ENCODE data around the gene PLA2G15. TPM values are rescaled to one million over a fixed set of nuclear protein-coding genes. Genes with fewer than 3 reads are reported as not detected.

PLA2G15 gene
- total and polyA plus RNA-seq, 2 experiments from 2014 or later, result 3.1 to 14.8 TPM

DNA sequence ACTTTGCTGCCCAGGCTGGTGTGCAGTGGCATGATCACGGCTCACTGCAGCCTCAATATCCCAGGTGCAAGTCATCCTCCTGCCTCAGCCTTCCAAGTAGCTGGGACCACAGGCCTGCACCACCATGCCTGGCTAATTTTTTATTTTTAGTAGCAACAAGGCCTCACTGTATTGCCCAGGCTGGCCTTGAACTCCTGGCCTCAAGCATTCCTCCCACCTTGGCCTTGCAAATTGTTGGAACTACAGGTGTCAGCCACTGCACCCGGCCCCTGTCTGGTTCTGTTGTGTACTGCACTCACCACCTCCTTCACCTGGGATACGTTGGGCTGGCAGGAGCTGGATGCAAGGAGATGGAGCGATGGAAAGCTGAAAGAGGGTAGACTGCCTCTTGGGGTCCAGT is 8.5 kb downstream of the PLA2G15 start:
- H3K79me2 ChIP-seq (replicated peaks; ENCODE audit: insufficient read depth), result no peaks in the 10 kb centered on the region
- no peaks in the 10 kb centered on the region for H4K20me1 ChIP-seq (replicated peaks; ENCODE audit: insufficient read depth)
- Mint-ChIP-seq H3K27me3 (ENCODE audit: insufficient read depth, low read depth, poor library complexity) (peaks cover 4% of the 10 kb centered on the region), H3K9me3 (no peaks in the 10 kb centered on the region), H3K27ac (no peak overlapping the region), H3K36me3 (ENCODE audit: low read depth) (peaks cover 2% of the 10 kb centered on the region; the same call in 1 of the 3 replicates), H3K4me1 (no peaks in the 10 kb centered on the region; the same call in 2 of the 3 replicates), H3K4me3 (no peak overlapping the region)
- ATAC-seq (no peak), DNase-seq (ENCODE audit: low spot score) (no peak)
- H3K9me2 ChIP-seq (ENCODE audit: insufficient read depth), result no peaks in the 10 kb centered on the region
- H3K36me3 ChIP-seq (ENCODE audit: insufficient read depth), result no peaks in the 10 kb centered on the region
- H3K4me1 ChIP-seq (ENCODE audit: insufficient read depth), result no peaks in the 10 kb centered on the region
- no peak overlapping the region for H3K27ac ChIP-seq (ENCODE audit: low read depth)
- H2AFZ ChIP-seq, result no peak overlapping the region
- TF ChIP-seq CTCF (conservative IDR thresholded peaks at IDR 0.05; ENCODE audit: low read depth in 2 of 2) (no peak), ZNF462 (CRISPR knock-in tag; IDR thresholded peaks at IDR 0.05) (no peak), EZH2phosphoT487 (IDR thresholded peaks at IDR 0.05; ENCODE audit: unreplicated experiment) (no peak), NANOG (IDR thresholded peaks at IDR 0.05; ENCODE audit: borderline replicate concordance) (no peak), POLR2AphosphoS5 (IDR thresholded peaks at IDR 0.05; ENCODE audit: low read depth) (no peak), EZH2 (IDR thresholded peaks at IDR 0.05; ENCODE audit: low read depth, unreplicated experiment) (no peak), JUNB (IDR thresholded peaks at IDR 0.05; ENCODE audit: unreplicated experiment) (no peak), ZNF331 (CRISPR knock-in tag; IDR thresholded peaks at IDR 0.05; ENCODE audit: low read depth) (no peak), CREB1 (CRISPR knock-in tag; IDR thresholded peaks at IDR 0.05; ENCODE audit: low read depth) (no peak), STAT1 (IDR thresholded peaks at IDR 0.05; ENCODE audit: unreplicated experiment) (no peak), ZNF114 (CRISPR knock-in tag; IDR thresholded peaks at IDR 0.05) (no peak)
- TF ChIP-seq, protein P1, sequence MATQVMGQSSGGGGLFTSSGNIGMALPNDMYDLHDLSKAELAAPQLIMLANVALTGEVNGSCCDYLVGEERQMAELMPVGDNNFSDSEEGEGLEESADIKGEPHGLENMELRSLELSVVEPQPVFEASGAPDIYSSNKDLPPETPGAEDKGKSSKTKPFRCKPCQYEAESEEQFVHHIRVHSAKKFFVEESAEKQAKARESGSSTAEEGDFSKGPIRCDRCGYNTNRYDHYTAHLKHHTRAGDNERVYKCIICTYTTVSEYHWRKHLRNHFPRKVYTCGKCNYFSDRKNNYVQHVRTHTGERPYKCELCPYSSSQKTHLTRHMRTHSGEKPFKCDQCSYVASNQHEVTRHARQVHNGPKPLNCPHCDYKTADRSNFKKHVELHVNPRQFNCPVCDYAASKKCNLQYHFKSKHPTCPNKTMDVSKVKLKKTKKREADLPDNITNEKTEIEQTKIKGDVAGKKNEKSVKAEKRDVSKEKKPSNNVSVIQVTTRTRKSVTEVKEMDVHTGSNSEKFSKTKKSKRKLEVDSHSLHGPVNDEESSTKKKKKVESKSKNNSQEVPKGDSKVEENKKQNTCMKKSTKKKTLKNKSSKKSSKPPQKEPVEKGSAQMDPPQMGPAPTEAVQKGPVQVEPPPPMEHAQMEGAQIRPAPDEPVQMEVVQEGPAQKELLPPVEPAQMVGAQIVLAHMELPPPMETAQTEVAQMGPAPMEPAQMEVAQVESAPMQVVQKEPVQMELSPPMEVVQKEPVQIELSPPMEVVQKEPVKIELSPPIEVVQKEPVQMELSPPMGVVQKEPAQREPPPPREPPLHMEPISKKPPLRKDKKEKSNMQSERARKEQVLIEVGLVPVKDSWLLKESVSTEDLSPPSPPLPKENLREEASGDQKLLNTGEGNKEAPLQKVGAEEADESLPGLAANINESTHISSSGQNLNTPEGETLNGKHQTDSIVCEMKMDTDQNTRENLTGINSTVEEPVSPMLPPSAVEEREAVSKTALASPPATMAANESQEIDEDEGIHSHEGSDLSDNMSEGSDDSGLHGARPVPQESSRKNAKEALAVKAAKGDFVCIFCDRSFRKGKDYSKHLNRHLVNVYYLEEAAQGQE (IDR thresholded peaks at IDR 0.05; ENCODE audit: unreplicated experiment), result no peak
- TF ChIP-seq, protein P2, sequence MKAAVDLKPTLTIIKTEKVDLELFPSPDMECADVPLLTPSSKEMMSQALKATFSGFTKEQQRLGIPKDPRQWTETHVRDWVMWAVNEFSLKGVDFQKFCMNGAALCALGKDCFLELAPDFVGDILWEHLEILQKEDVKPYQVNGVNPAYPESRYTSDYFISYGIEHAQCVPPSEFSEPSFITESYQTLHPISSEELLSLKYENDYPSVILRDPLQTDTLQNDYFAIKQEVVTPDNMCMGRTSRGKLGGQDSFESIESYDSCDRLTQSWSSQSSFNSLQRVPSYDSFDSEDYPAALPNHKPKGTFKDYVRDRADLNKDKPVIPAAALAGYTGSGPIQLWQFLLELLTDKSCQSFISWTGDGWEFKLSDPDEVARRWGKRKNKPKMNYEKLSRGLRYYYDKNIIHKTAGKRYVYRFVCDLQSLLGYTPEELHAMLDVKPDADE (IDR thresholded peaks at IDR 0.05), result no peak
- no peak overlapping the region for H3K4me3 ChIP-seq
- H3K4me2 ChIP-seq, result no peak overlapping the region
- H3F3A ChIP-seq (replicated peaks; ENCODE audit: low read depth), result no peaks in the 10 kb centered on the region
- H3K27me3 ChIP-seq (ENCODE audit: insufficient read depth), result no peaks in the 10 kb centered on the region

Data from GM23338 (cell line).